Measurements from ENCODE around the gene FOXP4. TPM values are rescaled to one million over a fixed set of nuclear protein-coding genes. Genes with fewer than 3 reads are reported as not detected.

Gene FOXP4
- total and polyA plus RNA-seq, 2 of the 13 experiments (the other 11 are each of a cell fraction or from before 2014, with no cell fraction given): 11.0 to 12.4 TPM

GRCh38 chr6:41503827-41504465 lies 42.2 kb upstream of the FOXP4 start (continued):
- TF ChIP-seq CCAR2 (optimal IDR thresholded peaks at IDR 0.05; ENCODE audit: low read depth, low read length) (no peak), SIX4 (CRISPR knock-in tag; IDR thresholded peaks at IDR 0.05) (no peak), JDP2 (CRISPR knock-in tag; IDR thresholded peaks at IDR 0.05; ENCODE audit: borderline replicate concordance) (no peak), ZFP91 (CRISPR knock-in tag; IDR thresholded peaks at IDR 0.05; ENCODE audit: borderline replicate concordance) (peak; percentile 67; the same call in 1 of the 2 replicates), POLR2AphosphoS5 (IDR thresholded peaks at IDR 0.05; ENCODE audit: low read depth, low read length) (no peak), ZFP36L1 (CRISPR knock-in tag; IDR thresholded peaks at IDR 0.05) (no peak), NCOA5 (CRISPR knock-in tag; IDR thresholded peaks at IDR 0.05) (no peak), MED8 (CRISPR knock-in tag; IDR thresholded peaks at IDR 0.05; ENCODE audit: insufficient replicate concordance) (no peak), ZHX1 (CRISPR knock-in tag; IDR thresholded peaks at IDR 0.05; ENCODE audit: low read depth) (no peak), ZNF138 (CRISPR knock-in tag; IDR thresholded peaks at IDR 0.05; ENCODE audit: low read depth) (no peak), TSC22D2 (CRISPR knock-in tag; IDR thresholded peaks at IDR 0.05; ENCODE audit: borderline replicate concordance) (no peak), LBX2 (CRISPR knock-in tag; IDR thresholded peaks at IDR 0.05; ENCODE audit: borderline replicate concordance) (no peak), KDM5B (CRISPR knock-in tag; IDR thresholded peaks at IDR 0.05; ENCODE audit: borderline replicate concordance) (peak; percentile 63; the same call in 1 of the 2 replicates), NR2F2 (IDR thresholded peaks at IDR 0.05; ENCODE audit: borderline replicate concordance, low read depth) (peak; percentile 26; the same call in 1 of the 2 replicates), ELK4 (CRISPR knock-in tag; IDR thresholded peaks at IDR 0.05; ENCODE audit: borderline replicate concordance) (no peak), NFAT5 (CRISPR knock-in tag; IDR thresholded peaks at IDR 0.05) (no peak)

All from HepG2 (cell line).